ENCODE data around the gene MRGPRE.
"Not testable (repeated sequence)": the region's sequence is repeated elsewhere in the genome, so short reads cannot be mapped to it uniquely, and the experiment has no call there.

MRGPRE gene

DNA sequence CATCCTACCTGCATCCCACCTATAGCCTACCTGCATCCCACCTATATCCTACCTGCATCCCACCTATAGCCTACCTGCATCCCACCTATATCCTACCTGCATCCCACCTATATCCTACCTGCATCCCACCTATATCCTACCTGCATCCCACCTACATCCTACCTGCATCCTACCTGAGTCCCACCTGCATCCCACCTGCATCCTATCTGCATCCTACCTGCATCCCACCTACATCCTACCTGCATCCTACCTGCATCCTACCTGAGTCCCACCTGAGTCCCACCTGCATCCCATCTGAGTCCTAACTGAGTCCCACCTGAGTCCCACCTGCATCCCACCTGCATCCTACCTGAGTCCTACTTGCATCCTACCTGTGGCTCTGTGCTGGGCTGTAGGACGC lies 25.3 kb upstream of the MRGPRE start:
- H3K4me2 ChIP-seq (ENCODE audit: low read depth, low read length, poor library complexity, severe bottlenecking); H2AFZ ChIP-seq (ENCODE audit: low read depth, low read length, severe bottlenecking); H3K9me2 ChIP-seq (replicated peaks; ENCODE audit: insufficient read depth, low read length); H3K27me3 ChIP-seq (ENCODE audit: low read length); H3K4me3 ChIP-seq (ENCODE audit: insufficient read depth, low read length, poor library complexity, severe bottlenecking); H4K20me1 ChIP-seq (ENCODE audit: low read depth, low read length); H3K27ac ChIP-seq (ENCODE audit: low read depth, low read length); H3K79me2 ChIP-seq (ENCODE audit: insufficient read depth, low read length); H3K9ac ChIP-seq (ENCODE audit: low read length); H3K9me3 ChIP-seq (ENCODE audit: insufficient read depth, low read length); H3F3A ChIP-seq (ENCODE audit: insufficient read depth); H3K36me3 ChIP-seq (ENCODE audit: low read length): not testable (repeated sequence)

DNA sequence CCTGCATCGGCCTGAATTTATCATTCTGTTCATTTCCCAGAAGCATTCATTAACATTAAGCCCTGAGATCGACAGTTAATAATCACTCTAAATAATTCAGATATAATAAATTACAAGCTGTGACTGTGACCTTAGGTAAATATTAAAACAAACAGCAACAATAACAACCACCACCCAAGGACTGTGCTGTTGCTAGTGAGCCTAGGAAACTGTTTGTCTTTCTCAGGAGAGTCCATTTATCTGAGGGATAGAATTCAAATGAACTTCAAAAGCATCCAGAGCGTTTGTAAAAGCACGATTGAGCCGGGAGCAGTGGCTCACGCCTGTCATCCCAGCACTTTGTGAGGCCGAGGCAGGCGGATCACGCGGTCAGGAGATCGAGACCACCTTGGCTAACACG lies 23.0 kb upstream of the MRGPRE start:
- not testable (repeated sequence) for H3K9me3 ChIP-seq (ENCODE audit: insufficient read depth, low read length); H2AFZ ChIP-seq (ENCODE audit: low read depth, low read length, severe bottlenecking); H3K79me2 ChIP-seq (ENCODE audit: insufficient read depth, low read length); H3F3A ChIP-seq (ENCODE audit: insufficient read depth); H3K27ac ChIP-seq (ENCODE audit: low read depth, low read length); H3K27me3 ChIP-seq (ENCODE audit: low read length); H3K36me3 ChIP-seq (ENCODE audit: low read length); H3K9me2 ChIP-seq (replicated peaks; ENCODE audit: insufficient read depth, low read length); H4K20me1 ChIP-seq (ENCODE audit: low read depth, low read length); H3K9ac ChIP-seq (ENCODE audit: low read length); H3K4me2 ChIP-seq (ENCODE audit: low read depth, low read length, poor library complexity, severe bottlenecking); H3K4me3 ChIP-seq (ENCODE audit: insufficient read depth, low read length, poor library complexity, severe bottlenecking)

DNA sequence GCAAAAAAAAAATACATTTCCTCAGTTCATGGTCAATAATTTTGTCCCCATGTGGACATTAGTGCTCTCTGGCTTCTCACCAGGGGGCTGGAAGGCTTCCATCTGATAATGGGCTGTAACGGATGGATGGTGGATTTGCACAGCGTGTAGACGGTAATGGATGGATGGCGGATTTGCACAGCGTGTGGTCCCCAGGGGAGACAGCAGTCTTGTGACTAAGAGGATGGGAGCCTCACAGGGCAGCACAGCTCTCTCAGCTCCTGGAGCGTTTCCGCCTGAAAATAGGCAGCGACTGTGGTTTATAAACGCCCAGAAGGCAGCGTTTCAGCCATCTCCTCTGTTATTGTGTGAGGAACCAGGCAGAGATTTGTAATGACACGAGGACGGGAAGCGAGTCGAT lies 22.6 kb upstream of the MRGPRE start:
- H3K36me3 ChIP-seq (ENCODE audit: low read length); H3K27ac ChIP-seq (ENCODE audit: low read depth, low read length); H3K9me3 ChIP-seq (ENCODE audit: insufficient read depth, low read length); H3K79me2 ChIP-seq (ENCODE audit: insufficient read depth, low read length); H3K27me3 ChIP-seq (ENCODE audit: low read length); H3K9ac ChIP-seq (ENCODE audit: low read length); H4K20me1 ChIP-seq (ENCODE audit: low read depth, low read length); H3K4me2 ChIP-seq (ENCODE audit: low read depth, low read length, poor library complexity, severe bottlenecking); H3K4me3 ChIP-seq (ENCODE audit: insufficient read depth, low read length, poor library complexity, severe bottlenecking); H2AFZ ChIP-seq (ENCODE audit: low read depth, low read length, severe bottlenecking); H3K9me2 ChIP-seq (replicated peaks; ENCODE audit: insufficient read depth, low read length); H3F3A ChIP-seq (ENCODE audit: insufficient read depth): not testable (repeated sequence)

DNA sequence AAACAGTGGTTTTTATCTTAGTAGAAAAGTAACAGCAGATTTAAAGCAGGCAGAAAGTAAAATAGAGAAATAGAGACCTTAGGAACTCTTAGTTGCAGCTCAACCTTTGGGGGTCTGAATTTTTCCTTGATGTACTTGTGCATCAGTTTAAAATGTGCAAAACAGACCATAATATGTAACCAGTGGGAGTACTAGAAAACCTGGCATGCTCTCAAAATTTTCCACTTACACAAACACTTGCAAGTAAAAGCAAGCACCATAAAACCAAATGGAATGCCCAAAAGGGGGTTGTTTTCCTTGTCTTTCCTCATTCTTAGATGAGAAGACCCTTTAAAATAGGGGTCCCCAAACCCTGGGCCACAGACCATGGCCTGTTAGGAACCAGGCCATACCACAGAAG lies 12.9 kb upstream of the MRGPRE start:
- Histone ChIP-seq H3F3A (ENCODE audit: insufficient read depth) (no peaks in the 10 kb centered on the region), H3K36me3 (ENCODE audit: low read length) (no peaks in the 10 kb centered on the region), H3K27ac (ENCODE audit: low read depth, low read length) (no peak overlapping the region), H3K27me3 (ENCODE audit: low read length) (no peaks in the 10 kb centered on the region), H3K9me3 (ENCODE audit: insufficient read depth, low read length) (0 out of 2 replicates have a peak, but pooled peaks cover 8% of the 10 kb centered on the region), H3K9ac (ENCODE audit: low read length) (no peak overlapping the region), H3K79me2 (ENCODE audit: insufficient read depth, low read length) (no peaks in the 10 kb centered on the region), H4K20me1 (ENCODE audit: low read depth, low read length) (no peaks in the 10 kb centered on the region), H2AFZ (ENCODE audit: low read depth, low read length, severe bottlenecking) (no peak overlapping the region), H3K9me2 (replicated peaks; ENCODE audit: insufficient read depth, low read length) (no peaks in the 10 kb centered on the region), H3K4me2 (ENCODE audit: low read depth, low read length, poor library complexity, severe bottlenecking) (no peak overlapping the region), H3K4me3 (ENCODE audit: insufficient read depth, low read length, poor library complexity, severe bottlenecking) (no peak overlapping the region)
- no peak for TF ChIP-seq EZH2phosphoT487 (conservative IDR thresholded peaks at IDR 0.05; ENCODE audit: low read length)
- TF ChIP-seq, protein P1, sequence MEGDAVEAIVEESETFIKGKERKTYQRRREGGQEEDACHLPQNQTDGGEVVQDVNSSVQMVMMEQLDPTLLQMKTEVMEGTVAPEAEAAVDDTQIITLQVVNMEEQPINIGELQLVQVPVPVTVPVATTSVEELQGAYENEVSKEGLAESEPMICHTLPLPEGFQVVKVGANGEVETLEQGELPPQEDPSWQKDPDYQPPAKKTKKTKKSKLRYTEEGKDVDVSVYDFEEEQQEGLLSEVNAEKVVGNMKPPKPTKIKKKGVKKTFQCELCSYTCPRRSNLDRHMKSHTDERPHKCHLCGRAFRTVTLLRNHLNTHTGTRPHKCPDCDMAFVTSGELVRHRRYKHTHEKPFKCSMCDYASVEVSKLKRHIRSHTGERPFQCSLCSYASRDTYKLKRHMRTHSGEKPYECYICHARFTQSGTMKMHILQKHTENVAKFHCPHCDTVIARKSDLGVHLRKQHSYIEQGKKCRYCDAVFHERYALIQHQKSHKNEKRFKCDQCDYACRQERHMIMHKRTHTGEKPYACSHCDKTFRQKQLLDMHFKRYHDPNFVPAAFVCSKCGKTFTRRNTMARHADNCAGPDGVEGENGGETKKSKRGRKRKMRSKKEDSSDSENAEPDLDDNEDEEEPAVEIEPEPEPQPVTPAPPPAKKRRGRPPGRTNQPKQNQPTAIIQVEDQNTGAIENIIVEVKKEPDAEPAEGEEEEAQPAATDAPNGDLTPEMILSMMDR (IDR thresholded peaks at IDR 0.05; ENCODE audit: insufficient read depth, low read length, poor library complexity, severe bottlenecking): no peak

DNA sequence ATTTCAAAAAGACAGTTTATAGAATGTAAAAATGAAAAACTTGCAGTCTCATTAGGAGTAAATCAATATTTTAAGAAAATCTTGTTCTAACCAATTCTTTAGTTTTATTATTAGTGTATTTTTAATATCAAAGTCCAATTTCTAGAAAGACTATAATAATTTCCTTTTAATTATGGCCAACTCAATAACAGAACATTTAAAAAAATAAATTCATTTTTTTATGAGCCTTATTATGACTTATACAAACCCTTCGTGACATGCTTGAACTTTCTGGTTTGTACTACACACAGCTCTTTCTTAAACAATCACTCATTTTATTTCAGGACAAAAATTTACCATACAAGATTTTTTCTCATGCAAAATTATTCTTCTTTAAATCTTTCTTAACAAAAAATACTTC lies 11.7 kb upstream of the MRGPRE start:
- TF ChIP-seq EZH2phosphoT487 (conservative IDR thresholded peaks at IDR 0.05; ENCODE audit: low read length): no peak
- TF ChIP-seq, protein P1 (IDR thresholded peaks at IDR 0.05; ENCODE audit: insufficient read depth, low read length, poor library complexity, severe bottlenecking): no peak
- H3K4me3 ChIP-seq (ENCODE audit: insufficient read depth, low read length, poor library complexity, severe bottlenecking): no peak overlapping the region
- H3K9me3 ChIP-seq (ENCODE audit: insufficient read depth, low read length): 0 out of 2 replicates have a peak, but pooled peaks cover 8% of the 10 kb centered on the region
- H3K79me2 ChIP-seq (ENCODE audit: insufficient read depth, low read length): no peaks in the 10 kb centered on the region
- H4K20me1 ChIP-seq (ENCODE audit: low read depth, low read length): no peaks in the 10 kb centered on the region
- no peaks in the 10 kb centered on the region for H3K9me2 ChIP-seq (replicated peaks; ENCODE audit: insufficient read depth, low read length)
- H3K27ac ChIP-seq (ENCODE audit: low read depth, low read length): no peak overlapping the region
- H3K36me3 ChIP-seq (ENCODE audit: low read length): no peaks in the 10 kb centered on the region
- no peak overlapping the region for H2AFZ ChIP-seq (ENCODE audit: low read depth, low read length, severe bottlenecking)
- no peaks in the 10 kb centered on the region for H3F3A ChIP-seq (ENCODE audit: insufficient read depth)
- H3K9ac ChIP-seq (ENCODE audit: low read length): no peak overlapping the region
- H3K27me3 ChIP-seq (ENCODE audit: low read length): no peaks in the 10 kb centered on the region
- no peak overlapping the region for H3K4me2 ChIP-seq (ENCODE audit: low read depth, low read length, poor library complexity, severe bottlenecking)

Measured in SU-DHL-6 (cell line).